Ammon's horn (tissue), 1 donor: Measurements from ENCODE around the gene MYLIP.
A peak's percentile ranks its signal among the peaks of the same experiment; 100 is the strongest.

Experiments
- DNase-seq: peaks from one replicate; pipeline ENCODE4 v3.0.0-alpha.2; 2016; ENCODE audit warnings: low spot score

MYLIP gene

DNA sequence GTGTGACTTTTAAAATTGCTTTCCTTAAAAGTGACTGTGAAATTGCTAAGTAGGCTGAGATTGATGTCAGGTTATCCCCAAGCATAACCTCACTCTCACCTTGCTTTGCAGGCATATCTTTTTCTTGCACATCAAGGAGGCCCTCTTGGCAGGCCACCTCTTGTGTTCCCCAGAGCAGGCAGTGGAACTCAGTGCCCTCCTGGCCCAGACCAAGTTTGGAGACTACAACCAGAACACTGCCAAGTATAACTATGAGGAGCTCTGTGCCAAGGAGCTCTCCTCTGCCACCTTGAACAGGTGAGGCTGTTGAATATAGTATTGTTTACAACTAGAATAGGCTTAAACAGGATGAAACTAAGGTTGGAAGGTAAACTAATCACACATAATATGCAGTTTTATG lies 12.6 kb downstream of the MYLIP start:
- no peak for DNase-seq

DNA sequence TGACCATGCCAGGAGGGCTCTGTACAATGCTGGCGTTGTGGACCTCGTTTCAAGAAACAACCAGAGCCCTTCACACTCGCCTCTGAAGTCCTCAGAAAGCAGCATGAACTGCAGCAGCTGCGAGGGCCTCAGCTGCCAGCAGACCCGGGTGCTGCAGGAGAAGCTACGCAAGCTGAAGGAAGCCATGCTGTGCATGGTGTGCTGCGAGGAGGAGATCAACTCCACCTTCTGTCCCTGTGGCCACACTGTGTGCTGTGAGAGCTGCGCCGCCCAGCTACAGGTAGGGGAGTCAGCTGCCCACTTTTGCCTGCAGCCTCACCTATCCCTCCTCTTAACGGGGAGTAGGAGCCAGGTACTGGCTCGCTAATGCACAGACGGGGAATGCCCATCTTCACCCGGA lies 16.2 kb downstream of the MYLIP start:
- DNase-seq: no peak

DNA sequence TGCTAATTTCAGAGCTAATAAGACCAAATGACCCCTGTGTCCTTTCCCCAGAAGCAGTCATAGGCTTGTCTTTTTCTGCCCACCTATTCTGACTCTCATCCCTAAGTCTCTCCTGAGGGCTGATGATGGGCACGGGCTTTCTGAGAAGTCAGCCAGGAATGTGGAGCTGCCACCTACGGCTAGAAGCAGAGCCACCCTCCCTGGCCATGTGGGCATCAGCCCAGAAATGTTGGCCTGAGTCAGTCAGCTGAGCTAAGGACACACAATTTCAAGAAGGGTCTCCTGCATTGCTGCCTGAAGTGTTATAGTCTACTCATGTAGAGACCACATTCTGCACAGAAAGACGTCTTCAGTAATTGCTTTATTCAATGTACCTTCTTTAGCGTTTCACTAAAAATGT lies 17.1 kb downstream of the MYLIP start:
- no peak for DNase-seq

DNA sequence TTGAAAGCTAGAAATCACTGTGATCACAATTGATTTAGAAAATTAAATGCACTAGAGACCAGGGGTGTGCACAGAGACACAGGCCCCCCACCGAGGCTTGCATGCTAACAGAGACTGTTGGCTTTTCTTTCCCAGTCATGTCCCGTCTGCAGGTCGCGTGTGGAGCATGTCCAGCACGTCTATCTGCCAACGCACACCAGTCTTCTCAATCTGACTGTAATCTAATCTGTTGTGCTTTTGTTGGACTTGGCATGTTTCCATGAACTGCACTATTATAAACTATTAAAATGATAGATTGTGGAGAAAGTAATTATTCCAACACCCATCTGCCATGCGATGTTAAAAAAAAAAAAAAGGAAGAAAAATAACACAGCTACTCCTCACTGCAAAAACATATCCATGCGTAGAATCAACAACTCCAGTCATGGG lies 17.7 kb downstream of the MYLIP start:
- no peak for DNase-seq

DNA sequence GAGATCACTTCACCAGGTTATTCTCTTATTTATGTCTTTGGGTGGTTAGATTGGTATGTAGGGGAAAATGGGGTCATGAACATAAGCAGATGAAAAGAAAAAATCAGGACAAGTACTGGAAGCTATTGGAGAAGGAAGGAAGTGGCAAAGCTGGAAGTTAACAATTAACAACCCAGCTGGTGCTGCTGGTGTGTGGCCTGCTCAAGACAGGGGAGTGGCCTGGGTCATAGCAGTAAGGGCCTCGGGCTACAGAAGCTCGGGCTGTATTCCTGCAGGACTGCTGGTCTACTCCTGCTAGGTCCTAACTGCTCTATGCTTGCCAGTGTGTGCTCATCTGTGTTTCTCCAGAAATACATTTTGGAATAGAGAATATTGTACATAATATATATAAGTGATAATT lies 19.6 kb downstream of the MYLIP start:
- no peak for DNase-seq

DNA sequence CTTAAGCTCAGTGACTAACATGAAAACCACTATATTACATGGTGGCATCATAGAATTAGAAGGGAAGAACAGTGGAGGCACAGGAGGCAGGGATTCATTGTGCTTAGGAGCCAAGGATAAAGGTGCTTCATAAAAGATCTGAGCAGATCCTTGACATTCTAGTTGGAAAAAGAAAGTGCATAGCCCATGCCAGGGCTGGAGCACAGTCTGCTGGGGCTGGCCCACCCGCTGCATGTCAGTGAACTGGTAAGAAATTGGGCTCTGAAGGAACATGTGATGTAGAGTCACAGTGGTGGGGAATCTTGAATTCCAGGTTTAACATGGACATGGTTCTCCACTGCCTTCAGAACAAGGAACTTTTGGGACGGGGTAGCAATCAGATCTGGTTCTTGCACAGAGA lies 20.4 kb downstream of the MYLIP start:
- DNase-seq: no peak

DNA sequence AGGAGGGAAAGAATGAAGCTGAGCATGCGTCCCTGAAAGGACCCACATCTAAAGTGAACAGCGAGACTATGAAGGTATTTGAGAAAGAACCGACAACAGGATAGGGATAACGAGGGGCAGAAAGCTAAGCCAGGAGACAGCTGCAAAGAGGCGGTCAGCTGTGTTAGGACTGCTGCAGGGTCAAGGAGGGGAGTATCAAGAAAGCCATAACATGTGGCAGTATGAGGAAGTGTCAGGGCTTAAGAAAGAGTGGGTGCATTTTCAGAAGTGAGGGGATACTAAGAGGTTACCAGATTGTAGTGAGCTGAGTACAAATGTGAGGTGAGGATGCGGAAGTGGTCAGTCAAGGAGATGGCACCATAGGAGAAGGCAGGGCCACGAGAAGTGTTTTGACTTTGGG lies 21.2 kb downstream of the MYLIP start:
- DNase-seq: no peak

DNA sequence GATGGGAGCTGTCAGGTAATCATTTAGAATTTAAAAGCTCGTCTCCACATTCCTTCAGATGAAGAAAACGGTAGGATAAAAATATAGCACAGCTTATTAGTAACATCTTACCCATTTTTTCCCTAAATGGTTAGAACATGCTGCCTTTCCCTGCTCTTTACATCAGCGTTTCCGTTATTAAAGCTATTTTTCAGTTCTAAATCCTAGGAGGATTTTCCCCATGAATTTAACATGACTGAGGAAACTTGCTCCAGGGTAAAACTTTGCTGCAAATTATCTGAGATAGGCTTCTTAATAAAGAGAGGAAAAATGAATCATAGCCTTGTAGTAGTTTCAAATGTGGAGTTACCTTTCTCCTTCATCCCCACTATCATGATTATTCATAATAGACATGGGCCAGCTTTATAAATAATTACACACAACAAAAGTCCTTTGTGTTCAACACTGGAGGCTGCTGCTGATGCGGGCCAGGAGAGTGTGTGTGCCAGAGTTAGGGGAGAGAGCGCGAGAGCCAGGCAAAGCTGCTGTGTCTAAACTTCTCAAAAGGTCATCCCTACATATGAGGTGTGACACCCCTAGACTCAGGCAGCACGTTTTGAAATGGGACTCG lies 24.4 kb downstream of the MYLIP start:
- DNase-seq: peak; percentile 69

DNA sequence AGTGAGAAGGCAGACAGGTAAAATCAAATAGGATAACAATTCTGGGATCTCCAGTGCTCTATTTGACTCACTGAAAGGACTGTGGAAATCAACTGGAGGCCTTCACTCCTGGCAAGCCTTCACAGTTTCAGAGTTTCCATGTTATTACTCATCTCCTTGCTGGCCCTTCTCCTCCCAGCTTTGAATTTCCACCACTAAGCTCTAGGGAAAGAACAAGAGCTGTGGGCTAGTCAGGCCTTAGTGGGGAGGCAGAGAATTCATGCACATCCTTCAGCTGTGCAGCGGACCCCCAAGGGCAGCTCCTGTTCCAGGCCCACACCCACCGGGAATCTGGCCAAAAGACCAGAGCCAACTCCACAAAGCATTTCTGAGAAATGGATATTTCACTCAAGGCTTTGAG lies 26.0 kb downstream of the MYLIP start:
- DNase-seq: no peak

DNA sequence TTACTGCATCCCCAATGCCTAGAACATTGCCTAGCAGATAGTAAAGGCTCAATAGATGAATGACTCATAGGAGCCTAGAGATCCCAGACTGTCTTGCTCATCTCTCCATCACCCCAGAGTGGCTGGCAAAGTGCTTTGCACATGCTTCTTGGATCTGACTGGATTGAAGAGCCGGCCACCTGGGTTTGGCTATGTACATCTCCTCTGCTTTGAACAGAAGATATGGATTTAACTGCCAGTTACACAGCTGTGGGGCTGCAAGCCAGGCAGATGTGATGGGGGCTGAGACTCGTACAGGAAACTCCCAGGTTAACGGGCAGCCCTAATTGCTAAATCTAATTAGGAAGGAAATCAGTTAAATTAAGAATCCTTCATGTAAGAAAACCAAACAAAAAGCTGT lies 28.6 kb downstream of the MYLIP start:
- no peak for DNase-seq

DNA sequence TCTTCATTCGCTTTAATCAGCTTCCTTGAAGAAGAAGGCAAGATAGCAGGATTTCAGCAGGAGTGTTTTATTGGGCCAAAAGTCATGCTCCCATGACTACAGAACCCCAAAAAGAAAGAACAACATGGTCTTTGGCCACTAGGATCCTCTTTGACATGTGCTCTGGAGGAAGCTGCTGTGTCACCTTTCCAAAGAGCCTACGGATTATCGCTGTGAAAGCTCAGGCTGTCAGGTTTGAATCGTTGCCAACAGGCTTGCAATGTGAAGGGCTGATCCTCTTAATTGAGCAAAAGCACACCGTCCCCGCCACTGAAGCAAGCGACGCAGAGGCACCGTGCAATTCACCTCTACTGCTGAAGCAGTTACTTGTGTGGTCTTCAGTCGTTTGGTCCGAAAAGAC lies 29.0 kb downstream of the MYLIP start:
- peak; percentile 30 for DNase-seq

DNA sequence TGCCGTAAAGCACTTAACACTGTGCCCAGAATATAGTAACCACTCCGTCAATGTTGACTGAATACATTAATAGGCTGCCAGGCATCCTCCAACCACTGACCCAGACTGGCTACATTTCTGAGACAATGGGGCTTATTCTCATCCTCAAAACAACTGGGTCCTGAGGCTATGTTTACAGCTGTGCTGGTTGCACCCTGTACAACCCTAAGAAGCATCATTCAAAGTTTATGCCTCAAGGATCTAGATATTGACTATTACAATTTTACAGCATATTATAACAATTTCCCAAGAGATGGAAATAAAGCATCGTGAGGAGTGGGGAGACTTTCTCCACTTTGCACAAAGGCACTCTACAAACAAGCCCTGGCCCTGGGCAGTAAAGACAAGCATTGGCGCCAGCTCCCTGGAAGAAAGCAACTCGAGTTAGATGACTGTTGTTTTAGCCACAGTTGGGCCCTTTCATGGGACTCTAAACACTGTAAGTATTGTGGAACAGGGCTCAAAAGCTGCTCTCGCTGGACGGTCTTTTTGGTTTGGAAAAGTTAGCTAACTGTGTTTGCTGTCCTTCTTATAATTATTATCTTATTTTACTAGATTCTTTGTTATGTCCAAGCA lies 30.2 kb downstream of the MYLIP start:
- DNase-seq: peak; percentile 90

DNA sequence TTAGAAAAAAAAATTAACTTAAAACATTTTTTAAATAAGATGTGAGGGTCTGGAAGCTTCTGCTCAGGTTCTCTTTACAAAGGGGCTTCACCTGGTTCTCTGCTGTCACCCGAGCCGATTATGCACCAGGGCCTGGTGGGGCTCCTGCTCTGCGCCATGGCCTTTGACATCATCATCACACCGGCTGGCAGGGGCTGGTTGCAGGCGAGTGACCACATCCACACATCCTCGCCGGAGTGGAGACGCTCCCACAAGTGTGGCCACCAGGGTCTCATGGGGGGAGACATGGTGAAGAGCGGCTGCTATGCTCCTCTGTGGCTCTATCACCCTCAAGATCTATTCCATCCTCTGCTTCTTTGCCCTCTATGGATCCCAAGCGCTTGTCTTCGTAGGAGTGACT lies 31.9 kb downstream of the MYLIP start:
- no peak for DNase-seq

DNA sequence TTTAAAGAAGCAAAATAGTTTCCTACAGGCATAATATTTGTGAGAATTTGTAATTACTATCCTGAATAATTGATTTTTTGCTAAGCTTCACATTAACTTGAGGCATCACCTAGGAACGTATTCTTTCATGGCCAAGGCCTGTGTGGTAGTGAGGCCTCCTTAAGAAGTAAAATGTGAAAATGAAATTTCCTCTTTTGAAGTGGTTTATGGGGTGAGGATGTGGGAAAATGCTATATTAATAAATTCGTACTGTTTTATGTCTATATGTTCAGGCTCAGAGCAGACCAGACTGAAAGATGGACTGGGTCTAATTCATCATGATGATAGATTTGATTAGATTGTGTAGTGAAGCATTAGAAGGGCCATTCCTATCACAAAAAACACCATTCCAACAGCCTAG lies 33.1 kb downstream of the MYLIP start:
- DNase-seq: no peak

DNA sequence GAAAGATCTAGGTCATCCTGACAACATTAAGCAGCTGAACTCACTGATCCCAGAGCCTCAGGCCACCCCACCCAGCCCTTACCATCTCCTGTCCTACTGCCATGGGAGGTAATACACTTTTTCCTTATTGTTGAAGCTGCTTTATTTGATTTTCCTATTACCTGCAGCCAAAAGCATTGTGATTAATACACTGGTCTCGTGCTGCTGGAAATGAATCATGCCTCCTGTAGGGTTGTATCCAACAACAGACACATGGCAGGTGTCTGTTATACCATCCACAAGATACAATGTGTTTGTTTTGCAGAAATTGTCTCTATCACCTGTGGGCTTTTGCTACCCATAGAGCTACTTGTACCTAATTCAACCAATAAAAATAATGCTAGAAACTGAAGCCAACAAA lies 34.2 kb downstream of the MYLIP start:
- no peak for DNase-seq

DNA sequence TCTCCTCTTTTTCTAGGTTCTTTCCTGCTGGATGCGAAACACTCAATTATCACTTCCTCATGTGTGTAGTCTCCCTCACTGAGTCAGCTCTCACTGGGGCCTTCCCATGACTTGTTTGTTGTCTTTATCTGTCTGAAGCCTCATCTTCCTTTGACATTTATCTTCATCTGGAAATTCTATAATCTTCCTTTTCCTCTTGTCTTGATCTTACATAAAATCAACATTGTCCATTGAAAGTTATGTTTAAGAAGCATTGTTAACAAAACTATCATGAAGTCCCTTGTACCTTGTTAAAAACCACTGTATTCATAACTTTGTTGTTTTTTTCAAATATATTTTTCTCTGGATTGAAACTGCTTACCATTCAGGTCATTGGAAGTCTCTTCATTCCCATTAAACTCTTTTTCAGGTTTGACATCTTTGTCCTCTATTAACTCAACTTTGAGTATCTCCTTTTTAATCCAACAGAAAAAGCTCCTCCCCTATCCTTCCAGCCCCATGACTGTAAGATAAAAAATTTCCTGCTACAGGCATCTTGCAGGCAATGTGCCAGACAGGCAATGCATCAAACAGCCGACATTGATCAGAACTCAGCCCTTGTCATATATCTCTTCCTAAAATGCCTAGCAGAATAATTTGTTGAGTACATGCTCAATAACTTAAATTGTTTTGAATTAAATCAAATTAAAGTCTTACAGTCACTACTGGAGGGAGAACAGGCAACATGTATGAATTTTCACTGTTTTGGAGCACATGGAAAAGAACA lies 34.8 kb downstream of the MYLIP start:
- DNase-seq: no peak

DNA sequence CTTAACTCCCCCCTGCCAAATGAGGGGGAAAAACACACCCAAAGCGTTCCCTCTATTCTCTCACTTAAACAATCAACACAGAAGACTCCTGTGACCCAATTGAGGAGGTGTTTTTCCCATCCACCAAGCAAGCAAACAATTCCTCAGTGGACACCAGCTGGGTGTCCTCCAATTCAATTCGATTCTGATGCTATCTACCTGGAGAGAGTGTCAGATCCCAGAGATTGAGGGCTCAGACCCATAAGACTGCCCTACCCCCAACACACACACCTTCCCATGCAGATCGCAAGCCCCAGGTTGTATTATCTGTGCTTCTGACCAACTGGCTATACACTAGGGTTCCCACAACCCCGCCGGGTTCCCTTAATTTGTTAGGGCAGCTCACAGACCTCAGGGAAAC lies 36.8 kb downstream of the MYLIP start:
- DNase-seq: no peak

DNA sequence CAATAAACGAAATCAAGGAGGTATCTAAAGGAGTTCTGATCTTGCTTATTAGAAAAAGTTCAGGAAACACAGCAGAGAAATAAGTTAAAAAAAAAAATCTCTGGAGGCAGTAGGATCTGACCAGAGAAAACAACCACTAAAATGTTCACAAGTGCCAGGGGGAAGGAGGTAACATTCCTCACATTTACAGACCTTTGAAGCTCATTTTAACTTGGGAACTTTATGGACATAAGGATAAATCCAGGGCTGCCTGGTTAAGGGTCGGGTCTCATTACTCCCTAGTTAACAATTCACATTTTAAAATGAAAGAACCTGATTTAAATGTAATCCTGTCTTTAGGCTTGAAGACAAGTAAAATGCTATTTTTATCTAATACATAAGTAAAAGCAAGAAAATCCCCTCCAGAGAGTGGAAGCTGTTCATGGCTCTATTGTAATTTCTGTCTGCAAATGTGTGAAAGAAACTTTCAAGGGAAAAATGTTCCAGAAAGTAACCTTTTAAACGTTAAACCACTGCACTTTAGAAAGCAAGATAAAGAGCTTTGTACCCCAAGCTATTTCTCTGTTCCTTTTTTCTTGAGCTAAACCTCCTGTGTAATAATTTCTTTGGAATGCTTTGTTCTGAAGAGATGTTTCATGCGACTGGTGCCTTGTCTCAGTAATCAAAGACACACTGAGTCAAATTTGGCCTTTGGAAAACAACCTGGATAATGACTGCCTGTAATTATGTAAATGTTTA lies 38.2 kb downstream of the MYLIP start:
- no peak for DNase-seq

DNA sequence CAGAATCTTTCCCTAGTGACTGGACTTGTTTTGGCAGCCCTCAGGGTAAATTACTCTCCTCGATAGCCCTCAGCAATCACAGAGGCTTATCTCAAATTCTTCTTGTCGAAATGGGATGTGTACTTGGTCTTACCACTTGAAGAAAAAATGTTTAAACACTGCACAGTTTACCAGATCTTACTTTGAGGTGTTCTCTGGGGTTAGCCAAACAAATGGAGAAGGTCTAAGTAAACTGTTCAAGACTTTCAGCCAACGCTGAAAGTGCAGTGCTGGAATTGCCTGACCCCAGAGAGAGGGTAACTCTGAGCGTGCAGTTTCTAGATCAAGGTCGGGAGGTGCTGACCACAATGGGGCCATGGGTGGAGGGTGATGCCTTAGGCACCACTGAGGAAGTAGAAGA lies 39.2 kb downstream of the MYLIP start:
- no peak for DNase-seq

DNA sequence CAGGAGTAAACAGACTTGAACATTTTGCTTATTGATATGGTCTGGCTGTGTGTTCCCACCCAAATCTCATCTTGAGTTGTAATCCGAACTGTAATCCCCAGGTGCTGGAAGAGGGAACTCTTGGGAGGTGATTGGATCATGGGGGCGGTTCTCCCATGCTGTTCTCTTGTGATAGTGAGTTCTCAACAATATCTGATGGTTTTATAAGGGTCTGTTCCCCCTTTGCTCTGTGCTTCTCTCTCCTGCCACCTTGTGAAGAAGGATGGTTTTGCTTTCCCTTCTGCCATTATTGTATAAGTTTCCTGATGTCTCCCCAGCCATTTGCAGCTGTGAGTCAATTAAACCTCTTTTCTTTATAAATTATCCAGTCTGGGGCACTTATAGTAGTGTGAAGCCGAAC lies 40.0 kb downstream of the MYLIP start:
- peak; percentile 71 for DNase-seq

DNA sequence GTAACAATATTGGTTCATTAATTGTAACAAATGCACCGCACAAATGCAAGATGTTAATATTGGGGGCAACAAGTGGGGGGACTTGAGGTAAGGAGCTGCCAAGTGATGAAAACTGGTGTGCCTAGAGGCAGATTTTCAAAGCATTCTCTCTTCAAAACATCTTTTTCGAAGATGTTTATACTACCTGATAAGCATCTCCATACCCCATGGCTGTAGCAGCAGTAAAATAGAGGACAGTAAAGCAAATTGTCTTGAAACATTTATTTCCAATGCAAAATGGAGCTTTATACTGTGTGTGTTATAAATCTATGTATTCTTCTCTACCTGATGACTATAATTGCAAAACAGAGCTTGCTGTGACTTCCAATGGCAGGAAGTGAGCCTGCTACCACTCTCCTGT lies 42.5 kb downstream of the MYLIP start:
- no peak for DNase-seq

DNA sequence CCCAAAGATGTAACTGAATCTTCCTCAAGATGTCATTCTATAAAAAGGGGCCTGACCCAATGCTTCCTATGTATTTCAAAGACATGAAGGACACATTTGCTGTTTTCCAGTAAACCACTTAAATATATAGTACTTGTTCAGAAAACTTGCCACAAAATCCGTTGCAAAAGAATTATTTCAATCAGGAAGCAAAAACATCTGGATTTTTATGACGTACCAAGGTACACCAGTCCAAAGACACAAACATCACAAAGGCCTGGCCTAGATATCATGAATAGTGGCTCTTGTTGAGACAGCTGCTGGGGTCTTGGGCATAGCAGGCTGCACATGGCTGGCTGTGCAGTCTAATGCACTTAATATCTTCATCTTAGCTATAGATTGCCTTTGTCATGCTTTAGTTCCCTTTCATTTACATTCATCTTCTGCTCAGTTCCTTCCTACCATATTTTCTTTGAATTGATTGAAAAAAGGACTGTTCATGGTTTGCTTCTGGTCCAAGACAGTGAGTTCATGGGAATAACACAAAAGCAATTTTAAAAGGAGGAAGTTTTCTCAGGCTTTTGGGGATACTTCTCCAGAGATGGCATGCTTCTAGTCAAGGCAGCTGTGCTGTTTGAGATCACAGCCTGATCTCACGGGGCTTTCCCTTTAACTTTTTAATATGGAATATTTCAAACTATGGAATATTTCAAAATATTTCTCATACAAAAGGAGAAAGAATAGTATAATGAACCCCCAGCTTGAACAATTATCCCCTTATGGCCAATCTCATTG lies 44.5 kb downstream of the MYLIP start:
- no peak for DNase-seq
